Measurements from ENCODE around the gene POM121L2.

Gene POM121L2

GRCh38 chr6:27295301-27296079, 16.6 kb downstream of the POM121L2 start:
- DNase-seq (ENCODE audit: low read depth), result peak; percentile 88
- H3K4me3 ChIP-seq (ENCODE audit: low read length), result peak overlapping the region; percentile 62
- no peak for TF ChIP-seq CTCF (IDR thresholded peaks at IDR 0.05; ENCODE audit: insufficient read depth, low read depth, low read length, missing control alignments)

- no peak for DNase-seq (ENCODE audit: low read depth)
- TF ChIP-seq CTCF (IDR thresholded peaks at IDR 0.05; ENCODE audit: insufficient read depth, low read depth, low read length, missing control alignments), result no peak
- H3K4me3 ChIP-seq (ENCODE audit: low read length), result no peak overlapping the region
Observed at GRCh38 chr6:27294409-27294808, 17.7 kb downstream of the POM121L2 start.

- peak overlapping the region; percentile 23 for H3K4me3 ChIP-seq (ENCODE audit: low read length)
- DNase-seq (ENCODE audit: low read depth), result peak; percentile 81
- no peak for TF ChIP-seq CTCF (IDR thresholded peaks at IDR 0.05; ENCODE audit: insufficient read depth, low read depth, low read length, missing control alignments)
Observed at GRCh38 chr6:27293436-27294098, 18.5 kb downstream of the POM121L2 start.

- peak overlapping the region; percentile 34 for H3K4me3 ChIP-seq (ENCODE audit: low read length)
- DNase-seq (ENCODE audit: low read depth), result no peak
- TF ChIP-seq CTCF (IDR thresholded peaks at IDR 0.05; ENCODE audit: insufficient read depth, low read depth, low read length, missing control alignments), result no peak
Observed at GRCh38 chr6:27290850-27291208, 21.2 kb downstream of the POM121L2 start.

- no peak for TF ChIP-seq CTCF (IDR thresholded peaks at IDR 0.05; ENCODE audit: insufficient read depth, low read depth, low read length, missing control alignments)
- peak overlapping the region; percentile 34 for H3K4me3 ChIP-seq (ENCODE audit: low read length)
- peak; percentile 73 for DNase-seq (ENCODE audit: low read depth)
Observed at GRCh38 chr6:27290065-27290849, 21.8 kb downstream of the POM121L2 start.

- DNase-seq (ENCODE audit: low read depth), result no peak
- H3K4me3 ChIP-seq (ENCODE audit: low read length), result peak overlapping the region; percentile 47
- no peak for TF ChIP-seq CTCF (IDR thresholded peaks at IDR 0.05; ENCODE audit: insufficient read depth, low read depth, low read length, missing control alignments)
Observed at GRCh38 chr6:27288136-27289044, 23.7 kb downstream of the POM121L2 start.
